ENCODE results near the gene HEXD.

Gene HEXD

DNA sequence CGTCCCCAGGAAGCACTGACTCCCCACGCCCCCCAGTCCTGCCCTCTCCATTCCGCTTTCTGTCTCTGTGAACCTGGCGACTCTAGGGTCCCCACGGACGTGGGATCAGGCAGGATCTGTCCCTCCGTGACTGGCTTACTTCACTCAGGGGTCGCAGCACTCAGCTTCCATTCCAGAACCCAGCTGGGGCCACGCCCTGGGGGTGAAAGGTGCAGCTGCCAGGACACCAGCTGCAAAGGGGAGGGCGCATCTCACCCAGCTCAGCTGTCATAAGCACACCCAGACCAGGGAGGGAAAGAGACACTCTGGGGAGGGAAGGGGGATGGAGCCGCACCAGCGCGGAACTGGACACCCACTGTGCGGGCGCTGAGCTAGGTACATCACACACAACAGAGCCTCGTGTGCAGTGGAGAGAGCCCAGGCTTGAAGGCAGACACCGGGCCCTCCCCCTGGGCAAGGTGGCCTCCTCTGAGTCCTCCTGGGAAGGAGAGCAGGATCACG is 18.5 kb upstream of the HEXD start:
- H3K36me3 ChIP-seq (ENCODE audit: insufficient read depth, low read length), result peaks cover 39% of the 10 kb centered on the region
- no peak overlapping the region for H3K9ac ChIP-seq (ENCODE audit: low read depth, low read length)
- TF ChIP-seq, protein P1, sequence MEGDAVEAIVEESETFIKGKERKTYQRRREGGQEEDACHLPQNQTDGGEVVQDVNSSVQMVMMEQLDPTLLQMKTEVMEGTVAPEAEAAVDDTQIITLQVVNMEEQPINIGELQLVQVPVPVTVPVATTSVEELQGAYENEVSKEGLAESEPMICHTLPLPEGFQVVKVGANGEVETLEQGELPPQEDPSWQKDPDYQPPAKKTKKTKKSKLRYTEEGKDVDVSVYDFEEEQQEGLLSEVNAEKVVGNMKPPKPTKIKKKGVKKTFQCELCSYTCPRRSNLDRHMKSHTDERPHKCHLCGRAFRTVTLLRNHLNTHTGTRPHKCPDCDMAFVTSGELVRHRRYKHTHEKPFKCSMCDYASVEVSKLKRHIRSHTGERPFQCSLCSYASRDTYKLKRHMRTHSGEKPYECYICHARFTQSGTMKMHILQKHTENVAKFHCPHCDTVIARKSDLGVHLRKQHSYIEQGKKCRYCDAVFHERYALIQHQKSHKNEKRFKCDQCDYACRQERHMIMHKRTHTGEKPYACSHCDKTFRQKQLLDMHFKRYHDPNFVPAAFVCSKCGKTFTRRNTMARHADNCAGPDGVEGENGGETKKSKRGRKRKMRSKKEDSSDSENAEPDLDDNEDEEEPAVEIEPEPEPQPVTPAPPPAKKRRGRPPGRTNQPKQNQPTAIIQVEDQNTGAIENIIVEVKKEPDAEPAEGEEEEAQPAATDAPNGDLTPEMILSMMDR (IDR thresholded peaks at IDR 0.05; ENCODE audit: borderline replicate concordance, extremely low read depth, low read length, poor library complexity, severe bottlenecking), result no peak
- no peak for TF ChIP-seq EZH2 (IDR thresholded peaks at IDR 0.05; ENCODE audit: borderline replicate concordance, low read depth, low read length, severe bottlenecking)
- H3K27ac ChIP-seq (ENCODE audit: low read length), result no peak overlapping the region
- H3K4me3 ChIP-seq (ENCODE audit: low read depth in 1 of 2, low read length in 2 of 2), result no peak overlapping the region
- H3K4me1 ChIP-seq (ENCODE audit: insufficient read depth, low read length), result no peaks in the 10 kb centered on the region
- no peaks in the 10 kb centered on the region for H4K20me1 ChIP-seq (ENCODE audit: insufficient read depth, low read length)
- H2AFZ ChIP-seq (ENCODE audit: low read depth, low read length), result no peak overlapping the region
- no peaks in the 10 kb centered on the region for H3K79me2 ChIP-seq (ENCODE audit: insufficient read depth, low read length)
- no peak for DNase-seq
- no peak overlapping the region for H3K4me2 ChIP-seq (ENCODE audit: insufficient read depth, low read length)
- no peaks in the 10 kb centered on the region for H3K9me3 ChIP-seq (ENCODE audit: insufficient read depth, low read length, severe bottlenecking)
- ATAC-seq (ENCODE audit: insufficient read depth, low read depth), result peak; percentile 24; the same call in 1 of the 3 replicates
- H3K27me3 ChIP-seq (ENCODE audit: insufficient read depth, low read length, poor library complexity), result no peaks in the 10 kb centered on the region

DNA sequence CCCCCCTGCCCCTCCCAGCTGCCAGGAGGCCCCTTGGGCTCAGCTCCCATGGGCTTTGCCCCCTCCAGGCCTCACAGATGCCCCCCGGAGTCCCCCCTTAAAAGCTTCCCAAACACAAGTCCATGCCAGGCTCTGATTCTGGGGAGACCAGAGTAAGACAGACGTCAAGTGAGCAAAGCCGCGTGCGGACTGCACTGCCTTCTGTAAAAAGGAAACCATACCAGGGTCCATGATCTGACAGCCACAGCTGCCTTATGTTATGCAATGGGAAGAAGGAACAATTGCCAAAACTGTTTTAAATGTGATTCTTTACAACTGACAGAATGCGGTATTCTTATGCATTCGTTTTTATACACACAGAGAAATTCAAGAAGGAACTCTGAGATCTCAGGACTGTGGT is 17.9 kb upstream of the HEXD start:
- H3K79me2 ChIP-seq (ENCODE audit: insufficient read depth, low read length), result no peaks in the 10 kb centered on the region
- no peak for DNase-seq
- no peak overlapping the region for H3K27ac ChIP-seq (ENCODE audit: low read length)
- no peaks in the 10 kb centered on the region for H4K20me1 ChIP-seq (ENCODE audit: insufficient read depth, low read length)
- H3K36me3 ChIP-seq (ENCODE audit: insufficient read depth, low read length), result peaks cover 39% of the 10 kb centered on the region
- no peak overlapping the region for H2AFZ ChIP-seq (ENCODE audit: low read depth, low read length)
- no peaks in the 10 kb centered on the region for H3K27me3 ChIP-seq (ENCODE audit: insufficient read depth, low read length, poor library complexity)
- no peaks in the 10 kb centered on the region for H3K9me3 ChIP-seq (ENCODE audit: insufficient read depth, low read length, severe bottlenecking)
- no peaks in the 10 kb centered on the region for H3K4me1 ChIP-seq (ENCODE audit: insufficient read depth, low read length)
- TF ChIP-seq, protein P1 (IDR thresholded peaks at IDR 0.05; ENCODE audit: borderline replicate concordance, extremely low read depth, low read length, poor library complexity, severe bottlenecking), result no peak
- no peak for TF ChIP-seq EZH2 (IDR thresholded peaks at IDR 0.05; ENCODE audit: borderline replicate concordance, low read depth, low read length, severe bottlenecking)
- no peak for ATAC-seq (ENCODE audit: insufficient read depth, low read depth)
- H3K4me2 ChIP-seq (ENCODE audit: insufficient read depth, low read length), result no peak overlapping the region
- H3K9ac ChIP-seq (ENCODE audit: low read depth, low read length), result no peak overlapping the region
- no peak overlapping the region for H3K4me3 ChIP-seq (ENCODE audit: low read depth in 1 of 2, low read length in 2 of 2)

DNA sequence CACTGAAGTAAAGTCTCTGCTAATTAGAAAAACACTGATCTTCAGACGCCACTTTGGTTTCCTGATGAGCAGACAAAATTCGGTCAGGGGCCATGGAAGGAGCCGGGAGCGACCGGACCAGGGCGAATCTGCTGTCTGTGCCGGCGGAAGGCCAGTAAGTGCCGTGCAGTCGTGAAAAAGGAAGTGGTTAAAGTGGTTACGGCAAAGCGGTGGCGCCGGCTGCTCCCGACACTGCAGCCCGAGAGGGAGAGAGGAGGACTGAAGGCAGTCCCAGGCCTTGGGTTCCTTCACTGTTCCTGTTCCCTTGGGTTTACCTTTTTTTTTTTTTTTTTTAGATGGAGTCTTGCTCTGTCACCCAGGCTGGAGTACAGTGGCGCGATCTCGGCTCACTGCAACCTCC is 17.3 kb upstream of the HEXD start:
- H4K20me1 ChIP-seq (ENCODE audit: insufficient read depth, low read length), result no peaks in the 10 kb centered on the region
- DNase-seq (peak; percentile 44), ATAC-seq (ENCODE audit: insufficient read depth, low read depth) (peak; percentile 66)
- H3K4me3 ChIP-seq (ENCODE audit: low read depth in 1 of 2, low read length in 2 of 2), result no peak overlapping the region
- no peak overlapping the region for H3K27ac ChIP-seq (ENCODE audit: low read length)
- no peak overlapping the region for H3K4me2 ChIP-seq (ENCODE audit: insufficient read depth, low read length)
- no peaks in the 10 kb centered on the region for H3K9me3 ChIP-seq (ENCODE audit: insufficient read depth, low read length, severe bottlenecking)
- H3K27me3 ChIP-seq (ENCODE audit: insufficient read depth, low read length, poor library complexity), result no peaks in the 10 kb centered on the region
- no peaks in the 10 kb centered on the region for H3K79me2 ChIP-seq (ENCODE audit: insufficient read depth, low read length)
- no peak overlapping the region for H2AFZ ChIP-seq (ENCODE audit: low read depth, low read length)
- peaks cover 39% of the 10 kb centered on the region for H3K36me3 ChIP-seq (ENCODE audit: insufficient read depth, low read length)
- no peaks in the 10 kb centered on the region for H3K4me1 ChIP-seq (ENCODE audit: insufficient read depth, low read length)
- TF ChIP-seq, protein P1 (IDR thresholded peaks at IDR 0.05; ENCODE audit: borderline replicate concordance, extremely low read depth, low read length, poor library complexity, severe bottlenecking), result no peak
- TF ChIP-seq EZH2 (IDR thresholded peaks at IDR 0.05; ENCODE audit: borderline replicate concordance, low read depth, low read length, severe bottlenecking), result no peak
- no peak overlapping the region for H3K9ac ChIP-seq (ENCODE audit: low read depth, low read length)

DNA sequence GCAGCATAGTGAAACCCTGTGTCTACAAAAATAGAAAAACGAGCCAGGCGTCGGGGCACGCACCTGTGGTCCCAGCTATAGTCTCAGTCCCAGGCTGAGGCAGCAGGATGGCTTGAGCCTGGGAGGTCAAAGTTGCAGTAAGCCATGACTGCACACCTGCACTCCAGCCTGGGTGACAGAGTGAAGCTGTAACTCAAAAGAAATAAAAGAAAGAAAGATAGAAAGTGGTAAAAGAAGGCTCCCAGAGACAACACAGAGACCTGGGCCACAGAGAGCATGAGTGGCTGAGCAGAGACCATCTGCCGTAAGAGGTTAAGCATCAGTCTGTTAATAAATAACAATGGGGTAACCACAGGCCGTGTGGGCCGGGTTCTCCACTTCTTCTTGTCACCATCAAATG is 15.3 kb upstream of the HEXD start:
- DNase-seq (no peak), ATAC-seq (ENCODE audit: insufficient read depth, low read depth) (no peak)
- Histone ChIP-seq H3K4me3 (ENCODE audit: low read depth in 1 of 2, low read length in 2 of 2) (no peak overlapping the region), H3K9me3 (ENCODE audit: insufficient read depth, low read length, severe bottlenecking) (no peaks in the 10 kb centered on the region), H3K4me2 (ENCODE audit: insufficient read depth, low read length) (no peak overlapping the region), H3K27me3 (ENCODE audit: insufficient read depth, low read length, poor library complexity) (no peaks in the 10 kb centered on the region), H3K79me2 (ENCODE audit: insufficient read depth, low read length) (no peaks in the 10 kb centered on the region), H2AFZ (ENCODE audit: low read depth, low read length) (no peak overlapping the region), H4K20me1 (ENCODE audit: insufficient read depth, low read length) (0 out of 2 replicates have a peak, but pooled peaks cover 2% of the 10 kb centered on the region), H3K36me3 (ENCODE audit: insufficient read depth, low read length) (peaks cover 34% of the 10 kb centered on the region), H3K9ac (ENCODE audit: low read depth, low read length) (no peak overlapping the region), H3K27ac (ENCODE audit: low read length) (no peak overlapping the region), H3K4me1 (ENCODE audit: insufficient read depth, low read length) (no peaks in the 10 kb centered on the region)
- TF ChIP-seq EZH2 (IDR thresholded peaks at IDR 0.05; ENCODE audit: borderline replicate concordance, low read depth, low read length, severe bottlenecking), result no peak
- TF ChIP-seq, protein P1 (IDR thresholded peaks at IDR 0.05; ENCODE audit: borderline replicate concordance, extremely low read depth, low read length, poor library complexity, severe bottlenecking), result no peak

Data from DND-41 (cell line).